Measurements from ENCODE around the gene CCDC85A.

DNA sequence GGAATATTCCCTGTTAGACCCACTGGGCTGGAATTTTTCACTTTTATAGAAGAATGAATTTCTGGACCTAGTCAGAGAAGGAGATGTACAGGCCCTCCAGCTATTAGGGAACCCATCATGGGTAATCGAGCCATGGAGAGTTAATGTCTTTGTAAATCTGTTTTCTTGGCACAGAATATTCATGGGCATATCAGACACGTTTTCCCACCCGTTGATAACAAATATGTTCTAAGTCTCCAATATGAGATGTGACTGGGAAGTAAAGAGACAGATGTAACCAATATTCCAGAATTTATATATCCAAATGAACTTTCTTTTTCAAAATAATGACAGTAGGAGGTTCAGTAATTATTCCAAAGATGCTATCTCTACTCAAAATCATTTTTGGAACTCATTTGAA is 38.7 kb downstream of the CCDC85A start:
- TF ChIP-seq, protein P1, sequence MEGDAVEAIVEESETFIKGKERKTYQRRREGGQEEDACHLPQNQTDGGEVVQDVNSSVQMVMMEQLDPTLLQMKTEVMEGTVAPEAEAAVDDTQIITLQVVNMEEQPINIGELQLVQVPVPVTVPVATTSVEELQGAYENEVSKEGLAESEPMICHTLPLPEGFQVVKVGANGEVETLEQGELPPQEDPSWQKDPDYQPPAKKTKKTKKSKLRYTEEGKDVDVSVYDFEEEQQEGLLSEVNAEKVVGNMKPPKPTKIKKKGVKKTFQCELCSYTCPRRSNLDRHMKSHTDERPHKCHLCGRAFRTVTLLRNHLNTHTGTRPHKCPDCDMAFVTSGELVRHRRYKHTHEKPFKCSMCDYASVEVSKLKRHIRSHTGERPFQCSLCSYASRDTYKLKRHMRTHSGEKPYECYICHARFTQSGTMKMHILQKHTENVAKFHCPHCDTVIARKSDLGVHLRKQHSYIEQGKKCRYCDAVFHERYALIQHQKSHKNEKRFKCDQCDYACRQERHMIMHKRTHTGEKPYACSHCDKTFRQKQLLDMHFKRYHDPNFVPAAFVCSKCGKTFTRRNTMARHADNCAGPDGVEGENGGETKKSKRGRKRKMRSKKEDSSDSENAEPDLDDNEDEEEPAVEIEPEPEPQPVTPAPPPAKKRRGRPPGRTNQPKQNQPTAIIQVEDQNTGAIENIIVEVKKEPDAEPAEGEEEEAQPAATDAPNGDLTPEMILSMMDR (IDR thresholded peaks at IDR 0.05), result no peak
- TF ChIP-seq POLR2AphosphoS5 (IDR thresholded peaks at IDR 0.05; ENCODE audit: insufficient read depth in 1 of 2, low read depth in 1 of 2), result no peak
- no peak for TF ChIP-seq POLR2A (IDR thresholded peaks at IDR 0.05)

Measured in vagina (tissue), 2 donors.